Adrenal gland (tissue), 12 donors: ENCODE data around the gene TP73. TPM values are rescaled to one million over a fixed set of nuclear protein-coding genes. Genes with fewer than 3 reads are reported as not detected.

Experiments used
- DNase-seq, 7 donors: peaks; one replicate each; pipeline ENCODE4 v3.0.0-alpha.2; 2019 to 2020
- H3K27ac ChIP-seq, 5 donors: fragments of 200-600 bp; sonication (generic) in 4 of 5; 1 replicate in 3 of 5; 2 replicates in 2 of 5; pipeline versions ENCODE4 v1.5.1 to v1.8.0; 2016 to 2020; ENCODE audit warnings: mild to moderate bottlenecking in 1 of 5
- H3K27me3 ChIP-seq: fragments of 200-600 bp; 2 replicates; pipeline ENCODE4 v1.8.0; 2021
- H3K36me3 ChIP-seq, 2 donors: fragments of 200-600 bp; replicated peaks in 1 of 2; 1 replicate in 1 of 2; 2 replicates in 1 of 2; pipeline versions ENCODE4 v1.5.1 to v1.8.0; 2018 to 2022
- H3K4me1 ChIP-seq, 2 donors: fragments of 200-600 bp; replicated peaks in 1 of 2; 1 replicate in 1 of 2; 2 replicates in 1 of 2; pipeline versions ENCODE4 v1.5.1 to v1.8.0; 2018 to 2021
- H3K4me3 ChIP-seq, 4 donors: fragments of 200-600 bp; sonication (generic) in 3 of 4; one replicate each; pipeline ENCODE4 v1.5.1; 2016 to 2018
- H3K9me3 ChIP-seq, 3 donors: fragments of 200-600 bp; sonication (generic) in 1 of 3; replicated peaks in 1 of 3; 1 replicate in 2 of 3; 2 replicates in 1 of 3; pipeline versions ENCODE4 v1.5.1 to v1.8.0; 2016 to 2021
- POLR2A ChIP-seq, 2 donors: fragments of 450-650 bp; IDR thresholded peaks; one replicate each; pipeline ENCODE4 v1.6.1; 2017; ENCODE audit warnings: antibody characterized with exemption in 2 of 2, mild to moderate bottlenecking in 2 of 2, moderate library complexity in 1 of 2
- WGBS, 4 donors: extraction: QIAGEN DNeasy Blood & Tissue Kit in 2 of 4; methylation state at CpG; one replicate each; pipeline versions ENCODE4 v1.1.5 to v1.1.7; 2013 to 2017; 5-methylcytosine and 5-hydroxymethylcytosine counted together
- intact Hi-C, 2 donors: fragments of 100-400 bp; cut with DNase I; formaldehyde crosslinking; loops; one replicate each; pipeline versions ENCODE4 v1.14.1 to v1.15.0; 2022 to 2023
- polyA plus RNA-seq, 3 donors: library from polyadenylated mRNA; stranded (reverse); fragments of 200-250 nt in 2 of 3; fragments of 350-450 nt in 1 of 3; fragmentation: Illumina TruSeq in 1 of 3; extraction: RNeasy Lipid Tissue Mini Kit (QIAGEN cat#74804) in 1 of 3; gene quantifications; one replicate each; pipeline ENCODE4 v1.2.3, GENCODE V29; 2013 to 2014
- total RNA-seq, 9 donors: library from RNA; depleted of rRNA in 4 of 9; stranded (reverse); fragments of >200 nt in 4 of 9; fragments of 120-200 nt in 1 of 9; fragmentation: NEBNext Ultra II Directional in 1 of 9; extraction: Animal tissue kit (Norgen Biotek cat#: 25700) in 1 of 9; gene quantifications; one replicate each; pipeline versions ENCODE4 v1.1.0 to v1.2.4, GENCODE V29; 2013 to 2023
- TF ChIP-seq, protein P1 (sequence below), 6 experiments: fragments of 450-650 bp in 4 of 6; fragments of 200-600 bp in 2 of 6; sonication (generic) in 1 of 6; IDR thresholded peaks; 1 replicate in 5 of 6; 2 replicates in 1 of 6; pipeline versions ENCODE4 v1.5.1 to v1.8.0; 2016 to 2021; ENCODE audit warnings: antibody characterized with exemption in 6 of 6, mild to moderate bottlenecking in 2 of 6, moderate library complexity in 1 of 6
- donor health status: healthy with polysubstance abuse.
- donor health status: Bipolar disorder and iron deficiency.
- donor health status: DM: yes; HTN: yes; CAD: no.
- donor health status: DM: no; HTN: no; CAD: no.
- donor health status: DM: no; HTN: no; CAD: no.
- donor health status: DM: yes; HTN: yes; CAD: no.

Gene TP73
- total and polyA plus RNA-seq, 12 donors, result 0.03 to 0.22 (median 0.14) TPM; not detected in 6

DNA sequence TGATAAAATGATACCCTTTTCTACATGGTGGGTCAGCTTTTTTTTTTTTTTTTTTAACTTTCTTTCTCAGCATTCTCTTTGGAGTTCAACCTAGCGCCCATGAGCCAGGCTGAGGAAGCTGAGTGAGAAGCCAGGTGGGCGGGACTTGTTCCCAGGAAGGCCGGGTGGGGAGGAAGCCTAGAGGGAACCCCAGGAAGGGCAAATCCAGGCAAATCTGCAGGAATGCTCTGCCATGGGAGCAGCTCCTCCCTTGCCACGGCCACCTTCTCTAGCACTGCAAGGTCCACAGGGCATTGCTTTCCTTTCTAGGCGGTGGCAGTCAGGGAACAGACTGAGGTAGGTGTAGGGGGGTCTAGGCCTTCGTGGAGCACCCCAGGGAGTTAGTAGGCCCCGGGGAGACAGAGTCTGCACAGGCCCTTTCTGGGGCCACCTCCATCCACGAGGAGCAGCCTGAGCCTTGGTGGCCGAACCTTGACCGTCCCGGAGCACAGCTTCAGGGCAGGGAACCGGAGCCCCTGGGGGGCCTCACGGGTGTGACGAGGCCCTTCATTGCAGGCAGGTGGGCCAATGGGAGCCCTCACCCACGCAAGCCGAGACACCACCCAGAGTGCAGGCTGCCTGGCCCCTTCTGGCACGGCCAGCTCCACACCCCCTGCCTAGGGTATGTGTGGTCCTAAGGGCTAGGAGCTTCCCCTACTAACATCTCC is 81.7 kb downstream of the TP73 start:
- intact Hi-C loops, result no loop called here
- H3K27ac ChIP-seq, result no peak overlapping the region

DNA sequence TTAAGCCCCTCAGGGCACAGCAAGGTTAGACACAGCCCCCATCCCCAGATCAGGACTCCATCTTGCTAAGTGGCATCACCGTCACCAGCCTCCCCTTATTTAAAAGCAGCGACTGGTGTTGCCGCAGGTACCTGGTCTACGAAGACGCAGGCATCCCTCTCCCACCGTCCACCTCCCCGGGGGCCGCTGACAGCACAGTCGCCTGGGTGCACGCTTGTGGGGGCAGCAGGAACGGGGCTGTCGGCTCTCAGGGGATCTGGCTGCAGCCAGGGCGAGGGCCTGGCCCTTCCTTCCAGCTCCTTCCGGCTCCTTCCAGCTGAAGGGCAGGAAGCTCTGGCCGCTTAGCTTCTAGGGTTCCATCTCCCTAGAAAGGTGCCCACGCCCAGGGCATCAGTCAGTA is 82.3 kb downstream of the TP73 start:
- intact Hi-C loops, result no loop called here
- H3K9me3 ChIP-seq, result no peaks in the 10 kb centered on the region
- no peaks in the 10 kb centered on the region for H3K4me1 ChIP-seq
- H3K36me3 ChIP-seq, result peaks cover 0 to 30% of the 10 kb centered on the region in 2 donors
- TF ChIP-seq POLR2A (IDR thresholded peaks at IDR 0.05), result no peak
- TF ChIP-seq, protein P1, sequence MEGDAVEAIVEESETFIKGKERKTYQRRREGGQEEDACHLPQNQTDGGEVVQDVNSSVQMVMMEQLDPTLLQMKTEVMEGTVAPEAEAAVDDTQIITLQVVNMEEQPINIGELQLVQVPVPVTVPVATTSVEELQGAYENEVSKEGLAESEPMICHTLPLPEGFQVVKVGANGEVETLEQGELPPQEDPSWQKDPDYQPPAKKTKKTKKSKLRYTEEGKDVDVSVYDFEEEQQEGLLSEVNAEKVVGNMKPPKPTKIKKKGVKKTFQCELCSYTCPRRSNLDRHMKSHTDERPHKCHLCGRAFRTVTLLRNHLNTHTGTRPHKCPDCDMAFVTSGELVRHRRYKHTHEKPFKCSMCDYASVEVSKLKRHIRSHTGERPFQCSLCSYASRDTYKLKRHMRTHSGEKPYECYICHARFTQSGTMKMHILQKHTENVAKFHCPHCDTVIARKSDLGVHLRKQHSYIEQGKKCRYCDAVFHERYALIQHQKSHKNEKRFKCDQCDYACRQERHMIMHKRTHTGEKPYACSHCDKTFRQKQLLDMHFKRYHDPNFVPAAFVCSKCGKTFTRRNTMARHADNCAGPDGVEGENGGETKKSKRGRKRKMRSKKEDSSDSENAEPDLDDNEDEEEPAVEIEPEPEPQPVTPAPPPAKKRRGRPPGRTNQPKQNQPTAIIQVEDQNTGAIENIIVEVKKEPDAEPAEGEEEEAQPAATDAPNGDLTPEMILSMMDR (IDR thresholded peaks at IDR 0.05), result no peak
- no peak overlapping the region for H3K4me3 ChIP-seq
- no peaks in the 10 kb centered on the region for H3K27me3 ChIP-seq
- H3K27ac ChIP-seq, result no peak overlapping the region
- DNase-seq, result no peak
- WGBS, 4 donors, result 92 to 100% (median 94%) methylated on average over 4 to 16 of the region's 16 CpGs

More for the DNA sequence above, 81.7 kb downstream of the TP73 start:
- 77 to 87% (median 79%) methylated on average over 6 to 17 of the region's 17 CpGs for WGBS, 4 donors
- no peak for DNase-seq
- no peak for TF ChIP-seq POLR2A (IDR thresholded peaks at IDR 0.05)
- TF ChIP-seq, protein P1 (IDR thresholded peaks at IDR 0.05), result no peak
- Histone ChIP-seq H3K4me3 (no peak overlapping the region), H3K36me3 (peaks cover 0 to 30% of the 10 kb centered on the region in 2 donors), H3K27me3 (no peaks in the 10 kb centered on the region), H3K4me1 (no peaks in the 10 kb centered on the region), H3K9me3 (no peaks in the 10 kb centered on the region)

DNA sequence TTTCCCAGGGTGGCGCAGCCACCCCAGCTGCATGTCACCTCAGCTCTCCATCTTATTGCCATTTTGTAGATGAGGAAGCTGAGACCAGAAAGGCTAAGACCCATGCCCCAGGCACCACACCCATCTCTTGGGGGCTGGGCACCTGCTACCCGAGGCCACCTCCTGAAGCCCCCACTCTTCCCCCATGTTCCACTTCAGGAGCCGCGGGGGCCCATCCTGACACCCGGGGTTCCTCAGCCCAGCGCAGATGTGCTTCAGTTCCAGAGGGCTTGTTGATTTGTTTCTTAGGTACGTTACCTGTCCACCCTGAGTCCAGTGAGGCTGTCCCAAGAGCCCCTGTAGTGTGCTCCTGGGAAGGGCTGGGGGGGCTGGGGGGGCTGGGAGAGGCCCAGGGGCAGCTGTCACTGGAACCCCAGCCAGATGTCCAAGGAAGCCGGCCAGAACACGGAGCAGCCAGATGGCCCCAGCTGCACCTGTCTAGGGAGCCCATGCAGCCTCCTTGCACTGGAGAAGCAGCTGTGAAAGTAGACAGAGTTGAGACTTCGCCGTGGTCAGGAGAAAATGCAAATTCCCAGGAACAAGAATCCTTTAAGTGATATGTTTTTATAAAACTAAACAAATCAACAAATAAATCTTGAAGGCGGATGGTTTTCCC is 82.8 kb downstream of the TP73 start:
- no peak for DNase-seq
- WGBS, 4 donors, result 78 to 90% (median 87%) methylated on average over 9 to 12 of the region's 12 CpGs
- Histone ChIP-seq H3K4me1 (no peaks in the 10 kb centered on the region), H3K27ac (no peak overlapping the region), H3K27me3 (no peaks in the 10 kb centered on the region), H3K9me3 (no peaks in the 10 kb centered on the region), H3K36me3 (peaks cover 0 to 30% of the 10 kb centered on the region in 2 donors), H3K4me3 (no peak overlapping the region)
- TF ChIP-seq, protein P1 (IDR thresholded peaks at IDR 0.05), result no peak
- no peak for TF ChIP-seq POLR2A (IDR thresholded peaks at IDR 0.05)
- intact Hi-C loops, result no loop called here

DNA sequence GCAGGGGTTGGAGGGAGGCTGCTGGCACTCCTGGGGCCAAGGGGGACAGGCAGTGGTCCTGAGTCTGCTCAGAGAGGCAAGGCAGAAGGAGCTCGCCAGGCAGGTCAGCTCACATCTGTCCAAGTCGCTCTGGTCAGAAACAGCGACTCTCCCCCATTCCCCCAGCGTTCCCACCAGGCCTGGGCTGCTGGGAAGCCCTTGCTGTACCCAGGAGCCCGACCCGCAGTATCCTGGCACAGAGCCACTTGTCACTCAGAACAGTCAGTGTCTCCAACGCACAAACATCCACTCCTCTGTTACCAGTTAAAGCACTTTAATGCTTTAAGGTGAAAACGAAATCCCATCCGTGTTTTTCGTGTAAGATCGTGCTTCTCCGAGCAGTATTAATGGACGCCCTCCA is 83.4 kb downstream of the TP73 start:
- no peak overlapping the region for H3K4me3 ChIP-seq
- intact Hi-C loops, result no loop called here
- TF ChIP-seq POLR2A (IDR thresholded peaks at IDR 0.05), result no peak
- no peaks in the 10 kb centered on the region for H3K4me1 ChIP-seq
- no peak for DNase-seq
- no peak overlapping the region for H3K27ac ChIP-seq
- no peaks in the 10 kb centered on the region for H3K9me3 ChIP-seq
- WGBS, 4 donors, result 86 to 88% (median 87%) methylated on average over 13 of the region's 13 CpGs
- peaks cover 0 to 30% of the 10 kb centered on the region in 2 donors for H3K36me3 ChIP-seq
- H3K27me3 ChIP-seq, result no peaks in the 10 kb centered on the region
